Measurements from ENCODE around the gene OR5K4. TPM values are rescaled to one million over a fixed set of nuclear protein-coding genes. Genes with fewer than 3 reads are reported as not detected.

OR5K4 gene
- total RNA-seq, 4 donors from 2014 or later = not detected

GRCh38 chr3:98333989-98334606 lies 19.6 kb upstream of the OR5K4 start:
- TF ChIP-seq, protein P1, sequence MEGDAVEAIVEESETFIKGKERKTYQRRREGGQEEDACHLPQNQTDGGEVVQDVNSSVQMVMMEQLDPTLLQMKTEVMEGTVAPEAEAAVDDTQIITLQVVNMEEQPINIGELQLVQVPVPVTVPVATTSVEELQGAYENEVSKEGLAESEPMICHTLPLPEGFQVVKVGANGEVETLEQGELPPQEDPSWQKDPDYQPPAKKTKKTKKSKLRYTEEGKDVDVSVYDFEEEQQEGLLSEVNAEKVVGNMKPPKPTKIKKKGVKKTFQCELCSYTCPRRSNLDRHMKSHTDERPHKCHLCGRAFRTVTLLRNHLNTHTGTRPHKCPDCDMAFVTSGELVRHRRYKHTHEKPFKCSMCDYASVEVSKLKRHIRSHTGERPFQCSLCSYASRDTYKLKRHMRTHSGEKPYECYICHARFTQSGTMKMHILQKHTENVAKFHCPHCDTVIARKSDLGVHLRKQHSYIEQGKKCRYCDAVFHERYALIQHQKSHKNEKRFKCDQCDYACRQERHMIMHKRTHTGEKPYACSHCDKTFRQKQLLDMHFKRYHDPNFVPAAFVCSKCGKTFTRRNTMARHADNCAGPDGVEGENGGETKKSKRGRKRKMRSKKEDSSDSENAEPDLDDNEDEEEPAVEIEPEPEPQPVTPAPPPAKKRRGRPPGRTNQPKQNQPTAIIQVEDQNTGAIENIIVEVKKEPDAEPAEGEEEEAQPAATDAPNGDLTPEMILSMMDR (IDR thresholded peaks at IDR 0.05) = peak in 2 of 6 experiments; percentile 22 to 39
- no peak for TF ChIP-seq POLR2A (IDR thresholded peaks at IDR 0.05)
- no peak for DNase-seq

GRCh38 chr3:98339031-98339430 lies 14.6 kb upstream of the OR5K4 start:
- H3K4me3 ChIP-seq = no peak overlapping the region
- no peak for DNase-seq
- no peak overlapping the region for H3K27ac ChIP-seq
- H3K9me3 ChIP-seq = no peaks in the 10 kb centered on the region
- H3K4me1 ChIP-seq = no peaks in the 10 kb centered on the region
- H3K36me3 ChIP-seq = no peaks in the 10 kb centered on the region
- TF ChIP-seq, protein P1 (IDR thresholded peaks at IDR 0.05) = no peak
- no peak for TF ChIP-seq POLR2A (IDR thresholded peaks at IDR 0.05)
- no peaks in the 10 kb centered on the region for H3K27me3 ChIP-seq

More at GRCh38 chr3:98333989-98334606, 19.6 kb upstream of the OR5K4 start:
- Histone ChIP-seq H3K9me3 (no peaks in the 10 kb centered on the region), H3K4me1 (no peaks in the 10 kb centered on the region), H3K27me3 (no peaks in the 10 kb centered on the region), H3K27ac (no peak overlapping the region), H3K36me3 (no peaks in the 10 kb centered on the region), H3K4me3 (no peak overlapping the region)

DNA sequence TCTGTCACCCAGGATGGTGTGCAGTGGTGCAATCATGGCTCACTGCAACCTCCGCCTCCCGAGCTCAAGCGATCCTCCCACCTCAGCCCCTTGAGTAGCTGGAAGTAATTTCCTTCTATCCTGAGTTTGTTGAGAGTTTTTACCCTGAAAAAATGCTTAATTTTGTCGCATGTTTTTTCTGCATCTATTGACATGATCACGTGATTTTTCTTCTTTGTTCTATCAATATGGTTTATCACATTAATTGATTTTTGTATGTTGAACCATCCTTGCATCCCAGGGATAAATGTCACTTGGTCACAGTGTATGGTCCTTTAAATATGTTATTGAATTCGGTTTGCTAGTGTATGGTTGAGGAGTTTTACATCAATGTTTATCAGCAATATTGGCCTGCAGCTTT lies 11.9 kb upstream of the OR5K4 start:
- Histone ChIP-seq H3K27ac (no peak overlapping the region), H3K9me3 (no peaks in the 10 kb centered on the region), H3K4me3 (no peak overlapping the region), H3K4me1 (no peaks in the 10 kb centered on the region), H3K27me3 (no peaks in the 10 kb centered on the region), H3K36me3 (no peaks in the 10 kb centered on the region)
- TF ChIP-seq POLR2A (IDR thresholded peaks at IDR 0.05) = no peak
- TF ChIP-seq, protein P1 (IDR thresholded peaks at IDR 0.05) = no peak
- no peak for DNase-seq

DNA sequence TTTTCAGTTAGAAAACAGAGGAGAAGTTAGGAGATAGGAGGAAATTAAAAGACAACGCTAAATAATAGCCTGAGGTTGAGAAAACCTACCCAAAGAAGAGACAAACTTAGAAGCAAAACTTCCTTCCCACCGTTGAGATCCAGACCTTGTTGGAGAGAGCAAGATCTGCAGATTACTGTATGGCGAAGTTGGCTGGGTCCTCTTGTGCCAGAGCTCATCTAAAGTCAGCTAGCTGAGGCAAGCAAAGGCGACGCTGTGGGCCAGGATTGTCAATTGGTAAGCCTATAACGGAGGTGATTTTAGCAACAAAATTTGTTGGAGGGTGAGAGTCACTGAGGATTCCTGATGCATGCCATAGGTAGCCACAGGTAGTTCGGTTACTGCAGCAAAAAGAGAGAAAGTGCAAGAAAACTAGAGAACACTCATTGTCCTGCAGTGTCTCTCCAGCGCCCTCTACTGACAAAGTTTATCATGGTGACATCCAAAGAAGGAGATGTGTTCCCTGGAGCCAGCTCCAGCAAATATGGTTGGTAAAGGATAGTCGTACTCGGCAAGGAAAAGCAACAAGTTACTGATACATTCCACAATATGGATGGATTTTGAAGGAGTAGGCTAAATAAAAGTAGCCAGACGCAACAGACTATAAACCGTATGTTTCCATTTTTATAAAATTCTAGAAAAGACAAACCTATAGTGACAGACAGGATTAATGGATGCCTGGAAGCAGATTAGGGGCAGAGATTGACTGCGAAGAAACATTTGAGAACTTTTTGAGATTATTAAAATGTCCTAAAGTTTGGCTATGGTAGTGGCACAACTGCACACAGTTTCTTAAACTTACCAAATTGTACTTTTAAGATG lies 9.8 kb upstream of the OR5K4 start:
- DNase-seq = no peak

DNA sequence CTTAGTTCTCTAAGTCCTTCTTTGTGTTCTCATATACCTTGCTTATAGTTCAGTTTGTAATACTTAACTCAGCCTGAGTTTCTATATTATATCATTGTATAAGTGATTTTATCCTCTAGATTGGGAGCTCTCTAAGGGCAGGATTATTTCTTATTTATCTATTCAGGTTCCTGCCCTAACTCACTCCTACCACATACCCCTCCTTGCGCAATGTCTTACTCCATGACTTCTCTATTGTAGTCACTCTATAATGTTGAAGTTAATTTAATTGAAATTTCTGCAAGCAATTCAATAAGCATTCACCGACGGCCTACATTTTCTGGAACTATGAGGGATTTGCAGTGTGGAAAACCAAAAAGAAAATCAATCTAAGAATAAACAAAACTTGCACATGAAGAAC lies 3.6 kb upstream of the OR5K4 start:
- no peak overlapping the region for H3K4me3 ChIP-seq
- no peak overlapping the region for H3K27ac ChIP-seq
- H3K36me3 ChIP-seq = no peaks in the 10 kb centered on the region
- no peaks in the 10 kb centered on the region for H3K27me3 ChIP-seq
- no peaks in the 10 kb centered on the region for H3K4me1 ChIP-seq
- TF ChIP-seq, protein P1 (IDR thresholded peaks at IDR 0.05) = no peak
- no peak for TF ChIP-seq POLR2A (IDR thresholded peaks at IDR 0.05)
- no peak for DNase-seq
- H3K9me3 ChIP-seq = no peaks in the 10 kb centered on the region

More for the DNA sequence above, 9.8 kb upstream of the OR5K4 start:
- H3K27ac ChIP-seq = no peak overlapping the region
- TF ChIP-seq, protein P1 (IDR thresholded peaks at IDR 0.05) = peak in 4 of 6 experiments; percentile 14 to 43 (median 37)
- TF ChIP-seq POLR2A (IDR thresholded peaks at IDR 0.05) = no peak
- H3K27me3 ChIP-seq = no peaks in the 10 kb centered on the region
- H3K36me3 ChIP-seq = no peaks in the 10 kb centered on the region
- H3K9me3 ChIP-seq = no peaks in the 10 kb centered on the region
- H3K4me1 ChIP-seq = no peaks in the 10 kb centered on the region
- H3K4me3 ChIP-seq = no peak overlapping the region

Data from Peyer's patch (tissue), 4 donors.